GM19455 (cell line): Measurements from ENCODE around the gene ELOVL5.
"Not testable (repeated sequence)": the region's sequence is repeated elsewhere in the genome, so short reads cannot be mapped to it uniquely, and the experiment has no call there.

Experiments used
- ATAC-seq: cut with Tn5 transposase; IDR thresholded peaks from one replicate; pipeline ENCODE4 v1.9.1; 2021; ENCODE audit not compliant: unreplicated experiment

Gene ELOVL5

GRCh38 chr6:53306819-53307347 lies 41.9 kb downstream of the ELOVL5 start:
- ATAC-seq, result peak; percentile 59

- not testable (repeated sequence) for ATAC-seq
These were observed 42.5 kb downstream of the ELOVL5 start for GRCh38 chr6:53306217-53306616.

DNA sequence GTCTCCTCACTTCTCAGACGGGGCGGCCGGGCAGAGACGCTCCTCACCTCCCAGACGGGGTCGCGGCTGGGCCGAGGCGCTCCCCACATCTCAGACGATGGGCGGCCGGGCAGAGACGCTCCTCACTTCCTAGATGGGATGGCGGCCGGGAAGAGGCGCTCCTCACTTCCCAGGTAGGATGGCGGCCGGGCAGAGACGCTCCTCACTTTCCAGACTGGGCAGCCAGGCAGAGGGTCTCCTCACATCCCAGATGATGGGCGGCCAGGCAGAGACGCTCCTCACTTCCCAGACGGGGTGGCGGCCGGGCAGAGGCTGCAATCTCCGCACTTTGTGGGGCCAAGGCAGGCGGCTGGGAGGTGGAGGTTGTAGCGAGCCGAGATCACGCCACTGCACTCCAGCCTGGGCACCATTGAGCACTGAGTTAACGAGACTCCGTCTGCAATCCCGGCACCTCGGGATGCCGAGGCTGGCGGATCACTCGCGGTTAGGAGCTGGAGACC lies 43.2 kb downstream of the ELOVL5 start:
- ATAC-seq, result not testable (repeated sequence)

DNA sequence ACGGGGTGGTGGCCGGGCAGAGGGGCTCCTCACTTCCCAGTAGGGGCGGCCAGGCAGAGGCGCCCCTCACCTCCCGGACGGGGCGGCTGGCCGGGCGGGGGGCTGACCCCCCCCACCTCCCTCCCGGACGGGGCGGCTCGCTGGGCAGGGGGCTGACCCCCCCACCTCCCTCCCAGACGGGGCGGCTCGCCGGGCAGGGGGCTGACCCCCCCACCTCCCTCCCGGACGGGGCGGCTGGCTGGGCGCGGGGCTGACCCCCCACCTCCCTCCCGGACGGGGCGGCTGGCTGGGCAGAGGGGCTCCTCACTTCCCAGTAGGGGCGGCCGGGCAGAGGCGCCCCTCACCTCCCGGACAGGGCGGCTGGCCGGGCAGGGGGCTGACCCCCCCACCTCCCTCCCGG lies 43.8 kb downstream of the ELOVL5 start:
- not testable (repeated sequence) for ATAC-seq

- ATAC-seq, result no peak
These were observed 45.9 kb downstream of the ELOVL5 start for GRCh38 chr6:53302678-53303360.

DNA sequence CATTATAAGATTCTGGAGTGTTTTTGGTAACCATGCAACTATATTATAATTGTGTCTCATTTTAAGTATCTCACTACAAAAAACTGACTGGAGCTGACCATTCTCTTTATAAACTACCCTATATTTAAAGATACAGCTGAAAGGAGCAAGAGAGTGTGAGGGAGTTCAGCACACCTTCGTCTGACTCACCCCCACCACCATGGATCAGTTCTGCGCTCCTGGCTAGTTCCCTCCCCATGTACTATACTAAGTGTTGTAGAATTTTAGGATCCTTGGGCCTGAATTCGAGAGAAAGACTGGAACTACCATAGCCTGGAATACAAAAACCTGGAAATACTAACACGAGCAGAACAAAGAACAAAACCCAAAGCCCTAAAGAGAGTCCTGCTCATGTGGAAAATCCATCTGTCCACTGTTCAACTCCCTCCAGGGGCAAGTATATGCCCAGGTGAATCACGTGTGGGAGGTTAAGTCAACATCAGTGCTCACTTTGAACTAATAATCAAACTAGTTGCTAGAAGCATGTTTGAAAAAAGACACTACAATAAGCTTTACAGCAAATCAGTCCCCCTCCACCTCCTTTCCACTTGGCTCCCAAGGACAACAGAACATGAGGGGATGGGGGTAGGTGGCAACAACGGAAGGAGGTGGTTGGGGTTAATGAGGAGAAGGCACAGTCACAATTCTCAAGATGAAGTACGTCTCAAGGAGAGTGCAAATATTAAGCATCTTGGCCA lies 46.8 kb downstream of the ELOVL5 start:
- no peak for ATAC-seq

DNA sequence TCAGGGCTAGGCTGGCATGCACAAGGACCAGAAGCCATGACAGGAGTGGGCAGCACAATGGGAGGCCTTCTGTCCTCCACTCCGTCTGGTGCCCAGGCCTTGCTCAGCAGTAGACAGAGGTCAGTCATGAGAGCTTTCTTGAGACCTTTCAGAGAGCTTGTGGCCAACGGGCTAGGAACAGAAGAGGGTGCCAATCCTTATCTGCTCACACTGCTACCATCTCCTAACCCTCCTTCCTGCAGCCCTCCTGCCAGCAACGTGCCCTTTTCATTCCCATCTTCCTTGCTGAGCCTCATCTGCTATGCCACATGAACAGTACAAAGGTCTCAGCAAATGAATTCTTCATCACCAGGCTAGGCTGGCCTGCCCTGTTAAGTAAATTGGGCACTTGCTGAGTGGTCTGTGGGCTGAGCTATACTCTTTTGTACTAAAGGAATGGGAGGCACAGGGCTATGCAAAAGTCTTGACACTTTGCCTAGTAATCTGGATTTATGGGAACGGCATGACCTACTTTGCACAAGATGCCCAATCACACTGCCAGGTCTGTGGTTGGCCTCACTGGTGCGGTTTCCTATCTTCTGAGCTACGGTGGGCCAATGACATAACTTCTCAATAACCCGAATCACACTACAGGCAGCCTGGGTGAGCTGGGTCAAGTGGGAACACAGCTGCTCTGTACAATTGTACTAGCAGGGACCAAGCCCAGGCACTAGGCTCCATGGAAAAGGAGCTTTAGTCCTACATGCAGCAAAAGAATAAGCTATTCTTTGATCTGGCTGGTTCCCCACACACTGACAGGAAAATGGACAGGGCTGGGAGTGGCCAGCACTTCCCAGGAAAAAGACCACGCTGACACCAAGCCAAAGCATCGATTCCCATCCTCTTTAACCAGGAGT lies 47.8 kb downstream of the ELOVL5 start:
- ATAC-seq, result no peak

- ATAC-seq, result no peak
These were observed 49.3 kb downstream of the ELOVL5 start for GRCh38 chr6:53299331-53300005.

DNA sequence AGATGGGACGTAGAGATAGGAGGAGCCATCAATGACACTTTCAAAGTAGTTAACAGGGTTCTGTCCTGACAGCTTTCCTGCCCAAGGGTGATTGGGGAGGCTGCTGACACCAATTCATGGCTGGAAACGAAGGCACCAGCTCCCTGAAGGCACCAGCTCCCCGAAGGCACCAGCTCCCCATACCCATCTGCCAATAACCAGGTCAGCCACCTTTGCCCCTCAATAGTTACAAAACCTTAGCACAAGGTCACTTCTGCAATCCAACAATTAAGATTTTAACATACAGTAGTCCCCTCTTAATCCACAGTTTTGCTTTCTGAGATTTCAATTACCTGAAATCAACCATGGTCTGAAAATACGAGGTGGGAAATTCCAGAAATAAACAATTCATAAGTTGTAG lies 51.7 kb downstream of the ELOVL5 start:
- ATAC-seq, result no peak

- ATAC-seq, result no peak
These were observed 53.6 kb downstream of the ELOVL5 start for GRCh38 chr6:53295176-53295575.

DNA sequence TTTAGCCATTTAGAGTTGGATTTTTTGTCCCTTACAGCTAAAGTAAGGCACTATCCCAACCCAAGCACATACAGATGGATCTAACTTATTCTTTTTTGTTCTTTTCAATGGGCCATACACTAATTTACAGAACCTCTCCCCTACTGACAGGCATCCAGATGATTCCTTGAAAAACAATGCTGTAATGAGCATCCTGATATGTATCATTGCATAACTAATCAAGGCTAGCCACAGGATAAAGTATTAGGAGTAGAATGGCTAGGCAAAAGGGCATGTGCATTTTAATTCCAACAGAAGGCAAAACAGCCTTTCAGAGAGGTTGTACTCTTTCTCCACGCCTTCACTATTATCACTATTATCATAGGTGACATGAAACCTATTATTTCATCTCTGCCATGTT lies 54.1 kb downstream of the ELOVL5 start:
- no peak for ATAC-seq

GRCh38 chr6:53294095-53294494 lies 54.7 kb downstream of the ELOVL5 start:
- ATAC-seq, result no peak

- ATAC-seq, result no peak
These were observed 55.1 kb downstream of the ELOVL5 start for GRCh38 chr6:53293691-53294090.

GRCh38 chr6:53290537-53291510 lies 57.9 kb downstream of the ELOVL5 start:
- ATAC-seq, result no peak

- no peak for ATAC-seq
These were observed 61.2 kb downstream of the ELOVL5 start for GRCh38 chr6:53287336-53288225.

DNA sequence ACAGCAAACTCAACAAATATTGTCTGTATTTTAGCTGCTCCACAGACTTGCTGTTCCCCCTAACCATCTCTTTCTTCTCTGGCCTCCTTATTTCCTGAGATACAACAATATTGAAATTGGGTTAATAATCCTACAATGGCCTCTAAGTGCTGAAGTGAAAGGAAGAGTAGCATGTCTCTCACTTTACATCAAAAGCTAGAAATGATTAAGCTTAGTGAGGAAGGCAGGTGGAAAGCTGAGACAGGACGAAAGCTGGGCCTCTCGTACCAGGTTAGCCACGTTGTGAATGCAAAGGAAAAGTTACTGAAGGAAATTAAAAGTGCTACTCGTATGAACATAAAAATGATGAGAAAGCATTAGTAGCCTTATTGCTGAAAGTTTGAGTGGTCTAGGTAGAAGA lies 63.8 kb downstream of the ELOVL5 start:
- ATAC-seq, result no peak

GRCh38 chr6:53282741-53283140 lies 66.0 kb downstream of the ELOVL5 start:
- no peak for ATAC-seq

DNA sequence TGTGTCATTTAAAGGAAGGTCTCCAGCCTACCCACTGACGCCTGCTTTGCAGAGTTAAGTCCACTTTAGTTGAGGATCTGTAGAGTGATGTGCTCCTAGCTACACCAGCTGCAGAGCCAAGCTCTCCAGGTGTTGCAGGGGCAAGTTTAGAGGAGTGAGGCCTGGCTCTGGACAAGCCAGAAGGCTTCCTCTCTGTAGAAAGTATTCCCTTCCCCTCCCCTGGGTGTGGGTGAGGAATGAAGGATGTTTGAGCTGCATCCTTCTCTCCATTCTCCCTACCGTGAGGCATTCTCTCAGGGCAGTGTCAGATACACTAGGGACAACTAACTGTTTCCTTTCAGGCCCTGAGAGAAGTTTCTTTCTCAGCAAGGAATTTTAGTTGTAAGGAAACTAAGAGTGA lies 66.5 kb downstream of the ELOVL5 start:
- ATAC-seq, result no peak
